Stimulated activated CD4-positive, alpha-beta T cell treated with anti-CD3 and anti-CD28 coated beads, TNF-alpha, amount 100 ng/mL, for 1 hour (primary cell): ENCODE results near the gene OR11A1.

ENCODE experiments used
- DNase-seq, 3 donors: peaks; one replicate each; pipeline ENCODE4 v3.0.0-alpha.2; 2020; ENCODE audit warnings: low read depth in 3 of 3, low spot score in 1 of 3

OR11A1 gene

DNA sequence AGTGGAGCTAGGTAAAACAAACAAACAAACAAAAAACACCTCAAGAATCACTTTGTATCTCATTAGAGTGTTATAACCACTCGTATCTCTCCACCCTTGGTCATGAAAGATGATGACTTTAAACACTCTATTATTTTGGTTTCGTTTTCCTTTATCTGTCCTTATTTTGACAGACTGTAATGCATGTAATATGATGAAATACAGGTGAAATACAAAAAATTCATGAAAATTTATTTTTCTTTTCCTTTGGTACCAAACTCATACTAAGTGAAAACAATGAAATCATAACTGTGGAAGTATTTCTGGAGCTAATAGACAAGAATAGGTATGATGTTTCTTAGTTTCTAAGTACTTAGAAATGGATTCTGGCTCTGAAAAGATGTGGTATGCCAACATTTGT lies 57.3 kb downstream of the OR11A1 start:
- DNase-seq: no peak

DNA sequence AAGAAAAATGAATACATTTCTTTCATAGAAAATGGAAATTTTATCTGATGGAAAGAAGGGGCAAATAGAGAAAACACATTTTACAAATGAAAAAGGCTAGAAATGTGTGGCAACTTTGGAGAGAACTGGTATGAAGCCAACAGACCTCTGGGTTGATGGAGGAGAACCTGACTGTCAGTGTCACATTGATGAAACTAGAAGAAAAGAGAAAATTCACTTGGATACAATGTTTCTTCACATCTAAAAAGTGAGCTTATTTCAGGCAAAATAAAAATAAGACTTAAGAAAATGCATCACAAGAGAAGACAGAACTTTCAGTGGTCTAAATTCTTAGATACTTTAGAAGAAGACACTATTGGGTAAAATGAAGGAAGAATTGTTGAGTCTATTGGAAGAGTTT lies 61.5 kb downstream of the OR11A1 start, which contains the start of gene OR12D2:
Gene OR12D2 (plus strand): TSS at position 301 of the 400 bp plus-strand sequence. CDS start 1,069 bp downstream, outside the sequence.
- no peak for DNase-seq

DNA sequence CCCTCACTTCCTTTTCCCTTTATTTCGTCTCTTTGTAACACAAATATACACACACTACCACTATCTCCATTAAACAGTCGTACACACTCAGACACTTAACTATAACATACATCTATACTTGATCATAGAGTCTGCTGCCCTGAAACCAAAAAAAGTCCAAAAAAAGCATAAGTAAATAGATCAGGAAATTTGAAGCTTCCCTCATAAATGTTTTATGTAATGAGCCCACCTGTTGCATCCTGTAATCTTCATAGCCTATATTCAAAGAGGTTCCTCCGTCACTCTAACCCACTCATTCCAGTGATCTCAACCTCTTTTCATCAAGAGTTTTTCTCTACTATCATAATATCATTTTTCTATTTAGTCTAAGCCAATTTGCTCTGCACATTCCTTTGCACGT lies 68.3 kb downstream of the OR11A1 start:
- DNase-seq: no peak

DNA sequence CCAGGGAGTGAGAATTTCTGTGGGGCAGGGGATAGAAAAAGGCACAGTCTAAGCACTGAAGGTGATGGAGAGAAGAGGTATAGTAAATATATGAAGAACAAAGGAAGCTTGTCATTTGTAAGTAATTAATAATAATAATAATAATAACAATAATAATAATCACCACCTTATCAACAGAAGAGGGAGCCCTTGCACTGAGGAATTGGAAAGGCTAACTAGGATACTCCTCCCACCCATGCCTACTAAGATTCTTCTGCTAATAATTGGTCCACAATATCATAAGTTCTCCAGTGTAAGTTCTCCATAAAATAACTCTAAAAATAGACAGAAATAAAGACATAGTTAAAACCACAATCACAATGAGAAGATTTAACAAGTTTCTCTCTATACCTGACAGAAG lies 80.9 kb downstream of the OR11A1 start:
- no peak for DNase-seq
